Hematopoietic multipotent progenitor cell treated with erythropoietin and hydrocortisone succinate and interleukin-3 and kit ligand, for 6 days (in vitro differentiated cells): Measurements from ENCODE around the gene ITCH.
"Not testable (repeated sequence)": the region's sequence is repeated elsewhere in the genome, so short reads cannot be mapped to it uniquely, and the experiment has no call there.

ENCODE experiments used
- DNase-seq: peaks from one replicate; pipeline ENCODE4 v3.0.0-alpha.2; 2015

Gene ITCH

DNA sequence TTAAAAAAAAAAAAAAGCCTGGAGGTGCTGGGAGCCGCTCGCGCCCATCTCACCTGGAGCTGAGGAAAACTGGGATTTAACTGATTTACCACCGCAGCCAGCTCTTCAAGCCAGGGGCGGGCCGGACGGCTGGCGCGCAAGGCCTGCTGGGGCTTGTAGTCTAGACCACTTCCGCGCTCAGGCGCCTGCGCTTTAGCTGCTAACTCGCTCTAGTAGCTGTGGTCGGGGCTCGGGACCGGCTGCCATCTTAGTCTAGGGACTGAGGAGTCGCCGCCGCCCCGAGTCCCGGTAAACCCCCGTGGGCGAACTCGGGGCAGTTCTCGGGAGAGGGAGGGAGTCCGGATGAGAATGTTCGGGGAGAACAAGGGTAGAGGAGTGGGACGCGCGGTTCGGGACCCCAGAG is at the start of gene ITCH:
ITCH (plus strand) TSS at position 212 of the 403 bp plus-strand sequence. CDS start 30,539 bp downstream, outside the sequence.
- DNase-seq: peak; percentile 98

DNA sequence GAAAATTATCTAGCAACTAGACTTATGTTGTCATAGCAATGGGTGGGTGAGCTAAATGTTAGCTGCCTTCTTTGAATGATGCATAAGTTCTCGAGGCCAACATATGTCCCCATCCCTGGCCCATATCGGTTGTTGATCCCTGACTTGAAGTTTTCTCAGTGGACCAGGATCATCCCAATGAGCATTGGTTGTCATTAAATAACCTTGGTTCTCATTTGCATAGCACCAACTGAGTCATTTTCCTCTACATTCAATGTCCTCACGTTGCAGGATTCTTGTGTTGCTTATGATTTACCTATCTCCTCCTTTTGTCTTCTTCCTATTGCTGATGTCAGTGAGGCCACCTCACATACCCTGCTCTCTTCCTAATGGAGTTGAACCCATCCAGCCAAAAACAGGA is 47.8 kb upstream of the ITCH start:
- DNase-seq: no peak

DNA sequence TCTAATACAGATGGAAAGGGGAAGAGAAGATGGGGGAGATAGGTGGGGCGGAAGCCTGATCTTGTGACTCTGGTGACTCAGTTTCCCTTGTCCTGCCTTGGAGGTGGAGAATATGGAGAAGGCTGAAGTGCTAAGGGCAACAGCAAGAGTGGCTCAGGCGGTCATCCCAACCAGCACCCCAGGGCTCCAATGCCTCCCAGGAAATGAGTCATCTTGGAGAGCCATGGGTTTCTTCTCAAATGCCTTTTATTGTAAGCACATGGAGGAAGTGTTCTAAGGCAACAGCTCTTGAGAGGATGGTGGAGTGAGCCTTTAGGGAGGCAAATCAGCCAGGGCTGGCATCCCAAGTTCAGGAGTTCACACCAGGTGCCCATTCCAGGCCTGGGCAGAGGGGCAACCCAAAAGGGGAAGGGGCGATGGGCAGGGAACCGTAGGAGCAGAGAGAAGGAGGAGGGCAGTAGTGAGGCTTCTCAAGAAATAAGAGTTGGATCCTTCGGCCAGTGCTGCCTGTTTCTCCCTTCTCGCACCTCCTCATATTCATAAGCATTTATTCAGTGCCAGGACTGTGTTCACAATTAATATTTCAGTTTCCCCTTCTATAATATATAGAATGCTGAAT is 46.8 kb upstream of the ITCH start:
- DNase-seq: no peak

DNA sequence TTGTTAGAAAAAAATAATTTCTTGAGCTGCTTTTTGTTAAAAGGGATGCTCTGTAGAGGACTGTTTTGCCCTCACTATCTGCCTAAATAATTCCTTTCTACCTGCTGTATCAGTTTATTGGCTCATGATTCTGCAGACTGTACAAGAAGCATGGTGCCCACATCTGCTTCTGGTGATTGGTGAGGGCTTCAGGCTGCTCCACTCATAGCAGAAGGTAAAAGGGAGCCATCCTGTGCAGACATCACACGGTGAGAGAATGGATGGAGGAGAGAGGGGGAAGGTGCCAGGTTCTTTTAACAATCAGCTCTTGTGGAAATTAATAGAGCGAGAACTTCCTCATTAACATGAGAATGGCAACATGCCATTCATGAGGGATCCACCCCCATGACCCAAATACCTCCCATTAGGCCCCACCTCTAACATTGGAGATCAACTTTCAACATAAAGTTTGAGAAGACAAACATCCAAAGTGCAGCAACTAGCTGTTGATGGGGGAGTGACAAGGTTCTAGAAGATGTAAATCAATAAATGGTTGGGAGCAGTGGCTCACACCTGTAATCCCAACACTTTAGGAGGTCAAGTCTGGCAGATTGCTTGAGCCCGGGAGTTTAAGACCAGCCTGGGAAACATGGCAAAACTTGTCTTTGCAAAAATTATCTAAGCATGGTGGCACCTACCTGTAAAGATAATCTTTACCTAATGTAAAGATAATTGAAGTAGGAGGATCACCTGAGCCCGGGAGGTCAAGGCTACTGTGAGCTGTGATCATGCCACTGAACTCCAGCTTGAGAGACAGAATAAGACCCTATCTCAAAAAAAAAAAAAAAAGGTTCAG is 44.2 kb upstream of the ITCH start:
- no peak for DNase-seq

DNA sequence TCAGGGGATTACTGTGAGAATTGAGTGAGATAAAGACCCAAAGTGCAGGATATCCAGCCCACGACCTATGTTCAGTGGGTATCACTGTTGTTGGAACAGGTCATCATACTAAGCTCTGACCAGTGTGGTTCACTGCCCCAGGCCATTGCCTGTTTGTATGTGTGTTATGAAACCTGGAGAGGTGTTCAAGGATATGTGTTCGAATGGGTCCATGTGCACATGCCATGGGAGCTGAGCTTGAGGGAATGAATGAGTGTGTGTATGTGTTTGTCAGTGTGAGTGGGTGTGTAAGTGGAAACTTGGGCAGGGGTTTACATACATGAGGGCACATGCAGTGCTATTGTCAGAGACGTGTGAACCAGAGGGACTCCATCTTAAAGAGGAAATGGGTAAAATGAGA is 42.2 kb upstream of the ITCH start:
- no peak for DNase-seq

DNA sequence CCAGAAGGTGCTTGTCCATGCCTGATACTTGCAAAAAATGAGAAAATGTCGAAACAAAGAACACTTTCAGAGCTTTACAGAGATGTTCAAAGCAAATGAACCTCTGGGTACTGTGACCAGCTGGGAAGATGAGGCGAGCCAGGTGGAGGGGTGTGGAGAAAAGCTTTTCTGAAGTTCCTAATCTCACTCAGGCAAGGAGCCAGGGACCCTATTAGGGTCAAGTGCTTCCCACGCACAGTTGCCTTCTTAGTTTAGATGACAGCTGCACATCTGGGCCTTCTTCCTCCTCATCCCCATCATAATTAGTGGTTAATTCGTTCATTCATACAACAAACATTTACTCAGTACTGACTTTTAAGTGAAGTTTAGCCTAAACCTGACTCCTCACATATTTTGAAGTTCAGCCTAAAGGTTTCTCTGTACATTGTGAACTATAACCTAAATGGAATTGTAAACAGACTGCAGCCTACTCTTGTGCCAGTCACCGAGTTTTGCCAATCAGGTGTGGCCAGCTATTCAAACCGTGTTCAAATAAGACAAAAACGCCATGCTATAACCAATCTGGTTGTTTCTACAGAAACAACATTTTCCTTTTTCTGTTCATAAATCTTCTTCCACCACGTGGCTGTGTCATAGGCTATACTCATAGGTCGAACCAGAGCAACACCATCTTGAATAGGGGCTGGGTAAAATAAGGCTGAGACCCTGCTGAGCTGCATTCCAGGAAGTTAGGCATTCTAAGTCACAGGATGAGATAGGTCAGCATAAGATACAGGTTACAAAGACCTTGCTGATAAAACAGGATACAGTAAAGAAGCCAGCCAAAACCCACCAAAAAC is 40.6 kb upstream of the ITCH start:
- DNase-seq: no peak

DNA sequence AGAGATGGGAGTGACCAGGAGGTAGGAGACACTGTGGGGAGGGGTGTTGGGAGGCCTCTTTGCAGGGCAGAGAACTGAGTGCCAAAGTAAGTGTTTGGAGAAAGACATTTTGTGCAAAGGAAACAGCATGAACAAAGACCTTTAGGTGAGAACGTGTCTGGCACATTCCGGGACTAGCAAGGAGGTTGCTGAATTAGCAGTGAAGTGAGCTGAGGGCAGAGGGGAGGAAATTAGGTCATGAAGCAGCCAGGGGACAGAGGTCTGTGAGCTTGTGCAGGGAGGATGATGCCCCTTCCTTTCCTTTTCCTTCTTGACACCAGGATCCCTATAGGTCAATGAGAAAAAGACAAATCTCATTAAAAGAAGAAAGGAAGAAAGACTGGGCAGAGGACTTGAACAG is 38.5 kb upstream of the ITCH start:
- no peak for DNase-seq

DNA sequence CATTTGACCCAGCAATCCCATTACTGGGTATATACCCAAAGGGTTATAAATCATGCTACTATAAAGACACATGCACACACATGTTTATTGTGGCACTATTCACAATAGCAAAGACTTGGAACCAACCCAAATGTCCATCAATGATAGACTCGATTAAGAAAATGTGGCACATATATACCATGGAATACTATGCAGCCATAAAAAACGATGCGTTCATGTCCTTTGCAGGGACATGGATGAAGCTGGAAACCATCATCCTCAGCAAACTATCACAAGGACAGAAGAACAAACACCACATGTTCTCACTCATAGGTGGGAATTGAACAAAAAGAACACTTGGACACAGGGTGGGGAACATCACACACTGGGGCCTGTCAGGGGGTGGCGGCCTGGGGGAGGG is 34.9 kb upstream of the ITCH start:
- not testable (repeated sequence) for DNase-seq

DNA sequence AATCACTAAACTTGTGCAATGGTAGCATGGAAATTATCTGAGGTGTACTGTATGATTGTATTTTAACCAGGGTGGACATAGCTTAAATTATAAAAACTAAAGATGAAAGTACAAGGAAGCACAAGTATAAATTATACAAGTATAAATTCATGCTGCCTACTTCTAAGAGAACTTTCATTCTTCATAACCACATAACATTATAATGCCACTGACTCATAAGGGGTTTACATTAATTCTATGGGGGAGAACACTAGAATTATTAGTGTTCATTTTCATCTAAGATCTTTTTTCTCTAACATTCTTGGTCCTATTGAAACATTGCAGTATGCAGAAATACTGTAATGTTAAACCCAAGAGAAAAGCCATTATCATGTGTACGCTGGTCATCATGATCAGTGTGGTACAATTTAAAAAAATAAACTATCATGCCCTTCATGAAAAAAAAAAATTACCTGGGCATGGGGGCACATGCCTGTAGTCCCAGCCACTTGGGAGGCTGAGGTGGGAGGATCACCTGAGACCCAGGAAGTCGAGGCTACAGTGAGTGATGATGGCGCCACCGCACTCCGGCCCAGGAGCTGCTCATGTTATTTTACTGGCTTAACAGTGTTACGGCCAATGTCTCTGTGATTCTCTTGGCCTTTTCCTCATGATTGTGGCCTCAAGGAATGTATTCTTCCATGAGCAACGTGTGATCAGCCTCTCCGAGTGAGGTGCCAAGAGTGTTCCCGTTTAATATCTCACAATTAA is 34.0 kb upstream of the ITCH start:
- DNase-seq: no peak

DNA sequence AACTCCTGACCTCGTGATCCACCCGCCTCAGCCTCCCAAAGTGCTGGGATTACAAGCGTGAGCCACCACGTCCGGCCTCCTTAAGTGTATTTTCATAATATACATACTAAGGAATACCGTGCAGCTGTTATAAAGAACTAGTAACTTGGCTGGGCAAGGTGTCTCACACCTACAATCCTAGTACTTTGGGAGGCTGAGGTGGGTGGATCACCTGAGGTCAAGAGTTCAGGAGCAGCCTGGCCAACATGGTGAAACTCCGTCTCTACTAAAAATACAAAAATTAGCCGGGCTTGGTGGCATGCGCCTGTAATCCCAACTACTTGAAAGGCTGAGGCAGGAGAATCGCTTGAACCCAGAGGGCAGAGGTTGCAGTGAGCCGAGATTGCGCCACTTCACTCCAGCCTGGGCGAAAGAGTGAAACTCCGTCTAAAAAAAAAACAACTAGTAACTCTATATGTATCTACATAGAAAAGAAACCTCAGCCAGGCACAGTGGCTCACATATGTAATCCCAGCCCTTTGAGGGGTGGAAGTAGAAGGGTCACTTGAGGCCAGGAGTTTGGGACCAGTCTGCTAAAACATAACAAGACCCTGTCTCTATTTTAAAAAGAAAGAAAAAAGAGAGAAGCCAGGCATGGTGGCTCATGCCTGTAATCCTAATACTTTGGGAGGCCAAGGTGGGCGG is 32.1 kb upstream of the ITCH start:
- not testable (repeated sequence) for DNase-seq

DNA sequence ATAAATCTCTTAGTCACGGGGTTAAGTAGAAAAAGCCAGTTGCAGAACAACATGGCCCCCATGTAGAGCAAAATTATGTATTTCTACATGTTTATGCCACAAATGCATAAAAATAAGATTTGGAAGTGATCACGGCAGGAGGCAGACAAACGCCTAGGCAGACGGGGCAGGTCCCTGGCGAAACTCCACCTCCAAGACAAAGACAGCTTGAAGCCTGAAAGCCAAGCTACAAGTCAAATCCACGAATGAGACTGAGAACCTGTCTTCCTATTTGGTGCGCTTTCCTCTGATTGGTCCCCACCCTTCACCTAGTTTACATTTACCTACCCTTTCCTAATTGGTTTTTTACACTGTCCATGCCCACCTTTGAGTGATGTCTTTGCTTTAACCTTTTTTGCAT is 31.2 kb upstream of the ITCH start:
- no peak for DNase-seq

DNA sequence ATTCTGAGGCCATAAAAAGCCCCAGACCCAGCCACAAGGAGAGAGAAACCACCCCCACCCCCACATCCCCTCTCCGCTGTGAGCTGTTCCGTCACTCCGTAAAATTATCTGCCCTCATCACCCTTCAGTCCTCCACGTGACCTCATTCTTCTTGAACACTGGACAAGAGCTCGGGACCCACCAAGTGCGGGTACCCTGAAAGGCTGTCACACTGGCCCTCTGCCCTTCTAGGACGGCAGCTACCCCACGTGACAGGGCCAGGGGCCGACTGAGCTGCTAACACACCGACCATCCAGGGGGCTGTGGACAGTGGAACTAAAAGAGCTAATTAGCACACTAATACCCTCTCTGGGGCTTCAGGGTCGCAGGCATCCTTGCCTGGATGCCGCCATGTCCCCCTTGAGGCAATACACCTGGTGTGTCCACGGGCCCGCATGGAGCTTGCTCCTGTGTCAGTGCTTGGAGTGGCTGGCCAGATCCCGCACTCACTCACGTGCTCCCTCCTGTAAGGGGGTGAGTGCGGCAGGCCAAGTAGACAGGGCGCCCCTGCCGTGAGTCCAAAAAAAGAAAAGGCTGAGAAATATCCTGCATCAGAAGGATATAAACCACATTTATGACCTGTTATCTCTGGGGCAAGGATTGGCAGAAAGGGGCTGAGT is 30.7 kb upstream of the ITCH start:
- DNase-seq: no peak

DNA sequence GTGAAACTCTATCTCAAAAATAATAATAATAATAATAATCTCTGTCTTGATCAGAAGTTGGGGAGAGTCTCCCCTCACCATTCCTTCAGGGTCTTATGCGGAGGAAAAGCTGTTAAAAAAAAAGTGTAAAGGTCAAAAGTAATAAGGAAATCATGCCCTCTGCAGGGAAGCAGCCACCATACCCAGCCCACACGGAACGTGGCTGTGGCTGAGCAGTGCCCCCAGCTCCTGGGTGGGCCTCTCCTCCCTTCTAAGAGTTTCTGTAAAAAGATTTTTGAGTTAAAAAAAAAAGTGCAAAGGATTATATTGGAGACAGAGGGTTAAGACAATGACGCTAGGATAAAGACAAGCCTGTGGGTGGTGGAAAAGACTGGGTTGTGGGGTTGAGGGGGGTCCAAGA is 29.3 kb upstream of the ITCH start:
- no peak for DNase-seq

DNA sequence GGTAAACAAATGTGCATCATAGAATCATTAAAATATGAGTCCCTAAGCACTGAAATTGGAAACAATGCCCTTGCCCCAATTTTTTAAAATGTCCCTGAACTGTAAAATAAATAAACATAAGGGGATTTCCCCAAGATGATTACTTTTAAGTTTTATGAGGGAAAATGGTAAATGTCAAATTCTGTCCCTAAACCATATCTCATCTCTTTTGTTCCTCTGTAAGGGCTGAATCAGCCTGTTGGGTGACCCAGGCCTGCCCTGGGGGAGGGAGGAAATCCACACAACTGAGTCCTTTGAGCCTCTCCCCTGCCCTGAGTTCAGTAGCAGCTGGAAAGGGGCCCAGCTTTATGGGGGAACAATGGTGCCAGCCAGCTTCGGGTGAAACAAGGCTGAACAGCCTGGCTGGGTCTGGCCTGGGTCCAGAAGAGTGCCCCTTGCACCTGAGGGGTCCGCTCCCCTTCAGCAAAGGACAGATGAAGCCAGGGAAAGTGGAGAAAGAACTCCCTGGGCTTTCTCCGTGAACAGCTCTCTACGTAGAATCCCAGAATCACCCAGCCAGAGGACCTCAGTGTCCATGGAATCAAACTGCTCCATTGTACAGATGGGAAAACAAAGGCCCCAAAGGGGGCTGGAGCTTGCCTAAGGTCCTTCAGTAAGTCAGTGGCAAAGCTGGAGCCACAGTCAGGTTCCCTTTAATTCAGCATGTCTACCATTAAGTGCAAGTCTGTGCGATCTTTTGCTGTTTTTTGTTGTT is 28.2 kb upstream of the ITCH start:
- DNase-seq: no peak

DNA sequence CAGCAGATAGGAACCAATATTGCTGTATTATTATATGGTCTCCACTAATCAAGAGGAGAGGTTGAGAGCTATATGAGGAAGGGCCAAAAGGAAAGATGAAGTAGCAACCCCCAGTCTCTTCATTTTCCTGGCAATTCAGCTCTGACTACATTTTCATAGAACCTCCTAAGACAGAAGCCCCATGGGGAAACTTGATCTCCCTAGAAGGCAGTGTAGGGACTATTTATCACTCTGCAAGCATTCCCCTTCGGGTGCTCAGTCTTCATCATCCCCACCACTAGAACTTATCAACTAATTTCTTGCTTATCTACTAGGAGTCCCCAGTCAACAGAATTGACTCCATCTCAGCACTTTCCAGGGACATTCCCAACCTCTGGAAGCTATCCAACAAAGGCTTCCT is 25.5 kb upstream of the ITCH start:
- no peak for DNase-seq

DNA sequence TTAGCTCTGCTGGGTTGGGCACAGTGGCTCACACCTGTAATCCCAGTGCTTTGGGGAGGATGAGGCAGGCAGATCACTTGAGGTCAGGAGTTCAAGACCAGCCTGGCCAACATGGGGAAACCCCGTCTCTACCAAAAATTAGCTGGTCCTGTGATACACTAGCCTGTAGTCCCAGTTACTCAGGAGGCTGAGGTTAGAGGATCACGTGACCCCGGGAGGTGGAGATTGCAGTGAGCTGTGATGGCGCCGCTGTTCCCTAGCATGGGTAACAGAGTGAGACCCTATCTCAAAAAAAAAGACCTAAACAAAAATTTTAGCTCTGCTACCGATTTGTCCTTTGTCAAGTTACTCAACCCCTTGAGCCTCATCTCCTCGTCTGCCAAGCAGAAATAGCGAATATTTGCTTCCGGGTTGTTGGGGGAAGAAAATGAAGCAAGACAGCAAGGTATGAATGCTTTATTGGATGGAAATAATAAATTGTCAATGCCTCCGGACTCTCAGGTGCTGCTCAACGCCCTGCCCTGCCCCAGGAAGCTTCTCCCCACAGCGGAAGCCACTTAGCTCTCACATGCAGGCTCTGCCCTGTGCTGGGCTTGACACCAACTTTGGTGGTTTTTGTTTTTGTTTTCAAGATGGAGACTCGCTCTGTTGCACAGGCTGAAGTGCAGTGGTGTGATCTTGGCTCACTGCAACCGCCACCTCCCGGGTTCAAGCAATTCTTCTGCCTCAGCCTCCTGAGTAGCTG is 24.9 kb upstream of the ITCH start:
- DNase-seq: no peak

DNA sequence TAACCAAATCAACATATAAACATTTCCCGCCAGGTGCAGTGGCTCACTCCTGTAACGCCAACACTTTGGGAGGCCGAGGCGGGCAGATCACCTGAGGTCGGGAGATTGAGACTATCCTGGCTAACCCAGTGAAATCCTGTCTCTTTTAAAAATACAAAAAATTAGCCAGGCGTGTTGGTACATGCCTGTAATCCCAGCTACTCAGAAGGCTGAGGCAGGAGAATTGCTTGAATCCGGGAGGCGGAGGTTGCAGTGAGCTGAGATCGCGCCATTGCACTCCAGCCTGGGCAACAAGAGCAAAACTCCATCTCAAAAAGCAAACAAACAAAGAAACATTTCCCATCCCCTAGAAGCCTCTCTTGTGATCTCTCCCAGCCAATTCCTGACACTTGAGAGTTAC is 22.3 kb upstream of the ITCH start:
- DNase-seq: not testable (repeated sequence)

DNA sequence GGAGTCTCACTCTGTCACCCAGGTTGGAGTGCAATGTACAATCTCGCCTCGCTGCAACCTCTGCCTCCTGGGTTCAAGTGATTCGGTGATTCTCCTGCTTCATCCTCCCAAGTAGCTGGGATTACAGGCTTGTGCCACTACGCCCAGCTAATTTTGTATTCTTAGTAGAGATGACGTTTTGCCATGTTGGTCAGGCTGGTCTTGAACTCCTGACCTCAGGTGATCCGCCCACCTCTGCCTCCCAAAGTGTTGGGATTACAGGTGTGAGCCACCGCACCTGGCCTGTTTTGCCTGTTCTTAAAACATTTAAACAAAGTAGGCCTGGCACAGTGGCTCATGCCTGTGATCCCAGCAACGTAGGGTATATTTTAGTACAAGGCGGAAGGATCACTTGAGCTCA is 21.9 kb upstream of the ITCH start:
- DNase-seq: not testable (repeated sequence)

DNA sequence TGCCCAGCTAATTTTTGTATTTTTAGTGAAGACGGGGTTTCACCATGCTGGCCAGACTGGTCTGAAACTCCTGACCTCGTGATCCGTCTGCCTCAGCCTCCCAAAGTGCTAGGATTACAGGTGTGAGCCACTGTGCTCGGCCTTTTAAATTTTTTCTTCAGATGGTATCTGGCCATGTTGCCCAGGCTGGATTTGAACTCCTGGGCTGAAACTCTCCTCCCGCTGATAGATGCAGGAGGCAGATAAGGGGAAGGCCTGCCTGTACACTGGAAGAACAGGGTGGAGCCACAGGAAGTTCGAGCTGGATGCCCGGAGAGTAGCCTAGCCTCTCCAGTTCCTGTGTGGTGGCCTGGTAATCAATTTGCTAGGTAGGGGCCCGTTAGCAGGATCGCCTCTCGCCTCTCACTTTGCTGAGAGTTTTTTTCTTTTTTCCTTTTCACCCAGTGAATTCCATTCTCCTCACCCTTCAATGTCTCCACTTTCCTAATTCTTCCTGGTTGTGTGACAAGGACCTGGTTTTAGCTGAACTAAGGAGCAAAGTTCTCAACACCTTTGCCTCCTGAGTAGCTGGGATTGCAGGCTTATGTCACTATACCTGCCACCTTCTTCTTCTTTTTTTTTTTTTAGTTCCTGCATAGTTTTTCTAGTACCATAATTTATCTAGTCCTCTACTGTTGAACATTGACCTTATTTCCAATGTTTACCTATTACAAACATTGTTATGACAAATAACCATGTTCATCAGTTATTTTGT is 19.4 kb upstream of the ITCH start:
- no peak for DNase-seq
